KBM-7 (cell line): ENCODE data around the gene BMP8B.
A peak's percentile ranks its signal among the peaks of the same experiment; 100 is the strongest.
"Not testable (repeated sequence)": the region's sequence is repeated elsewhere in the genome, so short reads cannot be mapped to it uniquely, and the experiment has no call there.

Source experiments
- DNase-seq: peaks from one replicate; pipeline ENCODE4 v3.0.0-alpha.2; 2015
- in situ Hi-C: fragments of 300-500 bp; cut with MboI; formaldehyde crosslinking; loops from 2 replicates; pipeline ENCODE4 v1.14.3; 2020; ENCODE audit warnings: low sequenced_read_pairs, low pct_unique_long_range_greater_than_20kb, mixed read lengths

The BMP8B gene

DNA sequence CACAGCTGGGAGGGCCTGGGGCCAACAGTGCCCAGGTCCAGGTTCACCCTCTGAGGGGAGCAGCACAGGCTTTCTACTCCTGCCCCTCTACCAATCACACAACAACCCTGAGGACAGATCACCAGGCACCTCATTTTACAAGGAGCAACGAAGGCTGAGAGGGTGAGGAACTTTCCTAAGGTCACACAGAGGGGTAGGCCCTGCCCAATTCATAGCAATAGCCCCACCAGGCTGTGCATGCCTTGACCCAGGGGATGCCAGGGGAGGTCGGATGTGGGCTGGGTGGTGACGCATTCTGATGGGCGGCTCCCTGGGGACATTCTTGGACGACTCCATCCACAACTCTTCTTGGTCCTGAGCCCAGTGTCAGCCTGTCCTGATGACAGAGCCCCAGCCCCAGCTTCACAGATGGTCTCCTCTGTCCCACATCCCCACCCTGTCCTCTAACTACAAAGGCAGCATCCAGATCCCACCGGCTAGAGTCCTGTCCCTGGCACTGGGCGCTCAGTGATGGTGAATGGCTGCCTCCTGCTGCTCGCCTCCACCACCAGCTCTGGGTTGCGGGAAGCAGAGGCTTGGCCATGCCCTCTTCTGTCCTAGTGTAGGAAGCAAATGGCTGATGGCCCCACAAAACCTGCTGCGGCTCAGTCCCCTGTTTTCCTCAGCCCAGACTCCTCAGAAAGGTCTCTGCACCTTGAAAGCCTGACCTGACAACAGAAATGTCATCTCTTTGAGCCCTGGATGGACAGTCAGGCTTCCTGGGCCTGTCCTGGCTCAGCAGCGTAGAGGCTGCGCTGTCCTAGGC lies 2.2 kb downstream of the BMP8B start:
- DNase-seq, in situ Hi-C loops: not testable (repeated sequence)

DNA sequence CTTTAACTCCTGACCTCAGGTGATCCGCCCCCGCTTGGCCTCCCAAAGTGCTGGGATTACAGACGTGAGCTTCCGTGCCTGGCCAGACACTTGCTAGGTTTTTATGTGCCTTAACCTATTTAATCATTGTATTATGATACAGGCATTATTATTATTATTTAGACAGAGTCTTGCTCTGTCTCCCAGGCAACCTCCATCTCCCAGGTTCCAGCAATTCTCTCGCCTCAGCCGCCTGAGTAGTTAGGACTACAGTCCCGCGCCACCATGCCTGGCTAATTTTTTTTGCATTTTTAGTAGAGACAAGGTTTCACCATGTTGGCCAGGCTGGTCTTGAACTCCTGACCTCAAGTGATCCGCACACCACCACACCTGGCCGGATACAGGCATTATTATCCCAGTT lies 6.0 kb downstream of the BMP8B start:
- DNase-seq, in situ Hi-C loops: not testable (repeated sequence)

DNA sequence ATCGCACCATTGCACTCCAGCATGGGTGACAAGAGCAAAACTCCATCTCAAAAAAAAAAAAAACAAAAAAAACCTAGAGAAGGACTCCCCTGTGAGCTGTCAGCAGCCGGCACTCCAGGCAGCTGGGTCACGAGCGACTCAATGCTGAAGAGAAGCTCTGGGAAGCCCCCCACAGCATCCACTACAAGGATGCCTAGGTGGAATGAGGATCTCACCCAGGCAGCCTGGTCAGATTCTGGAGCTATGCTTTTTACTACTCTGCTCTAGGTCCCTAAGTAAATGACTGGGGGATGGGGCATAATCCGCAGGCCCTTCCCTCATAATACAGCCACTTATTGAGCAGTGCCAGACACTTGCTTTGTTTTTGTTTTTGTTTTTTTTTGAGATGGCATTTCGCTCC lies 6.6 kb downstream of the BMP8B start:
- in situ Hi-C loops = no loop called here
- DNase-seq = no peak

DNA sequence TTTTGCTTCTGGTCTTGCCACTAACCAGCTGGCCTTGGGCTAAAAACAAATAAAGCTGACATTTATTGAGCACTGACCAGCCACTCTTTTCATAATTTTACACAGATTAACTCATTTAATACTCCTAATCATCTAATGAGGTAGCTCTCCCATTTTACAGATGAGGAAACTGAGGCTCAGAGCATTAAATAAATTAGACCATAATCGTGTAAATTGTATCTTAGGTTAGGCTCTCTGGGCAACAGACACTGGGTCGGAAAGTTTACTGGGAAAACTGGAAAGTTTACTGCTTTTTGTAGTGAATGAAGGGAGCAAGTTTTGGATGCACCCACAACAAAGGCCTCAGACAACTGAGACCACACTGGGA lies 7.3 kb downstream of the BMP8B start:
- in situ Hi-C loops = no loop called here
- no peak for DNase-seq

DNA sequence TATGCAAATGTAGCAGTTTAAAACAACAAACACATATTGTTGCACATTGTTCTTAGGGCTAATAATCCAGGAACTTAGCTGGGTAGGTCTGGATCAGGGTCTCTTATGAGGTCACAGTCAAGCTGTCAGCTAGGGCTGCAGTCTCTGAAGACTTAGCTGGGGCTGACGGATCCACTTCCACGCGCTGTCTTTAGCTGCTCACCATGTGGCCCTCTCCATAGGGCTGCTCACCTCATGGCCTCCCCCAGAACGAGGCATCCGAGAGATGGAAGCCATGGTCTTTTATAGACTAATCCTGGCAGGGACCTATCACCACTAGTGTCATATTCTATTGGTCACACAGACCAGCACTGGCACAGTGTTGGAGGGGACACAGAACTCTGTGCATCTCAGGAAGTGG lies 8.8 kb downstream of the BMP8B start:
- in situ Hi-C loops = no loop called here
- DNase-seq = no peak

DNA sequence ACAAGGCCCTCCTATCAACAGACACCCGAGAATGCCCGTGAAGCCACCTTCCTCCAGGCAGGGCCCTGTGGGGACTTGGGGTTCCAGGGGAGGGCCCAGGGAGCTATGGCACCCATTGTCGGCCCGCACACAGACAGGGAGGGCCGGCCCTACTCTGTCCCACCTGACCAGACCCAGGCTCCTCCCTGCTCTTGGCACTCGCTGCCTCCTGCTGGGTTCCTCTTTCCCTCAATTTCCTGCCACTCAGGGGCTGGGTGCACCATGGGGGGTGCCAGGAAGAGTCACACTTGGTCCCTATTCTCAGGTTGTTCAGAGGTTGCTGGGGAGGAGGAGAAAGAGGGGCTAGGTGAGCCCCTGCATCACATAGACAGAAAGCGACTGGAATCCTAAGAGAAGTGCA lies 9.5 kb downstream of the BMP8B start:
- in situ Hi-C loops = no loop called here
- peak; percentile 49 for DNase-seq

DNA sequence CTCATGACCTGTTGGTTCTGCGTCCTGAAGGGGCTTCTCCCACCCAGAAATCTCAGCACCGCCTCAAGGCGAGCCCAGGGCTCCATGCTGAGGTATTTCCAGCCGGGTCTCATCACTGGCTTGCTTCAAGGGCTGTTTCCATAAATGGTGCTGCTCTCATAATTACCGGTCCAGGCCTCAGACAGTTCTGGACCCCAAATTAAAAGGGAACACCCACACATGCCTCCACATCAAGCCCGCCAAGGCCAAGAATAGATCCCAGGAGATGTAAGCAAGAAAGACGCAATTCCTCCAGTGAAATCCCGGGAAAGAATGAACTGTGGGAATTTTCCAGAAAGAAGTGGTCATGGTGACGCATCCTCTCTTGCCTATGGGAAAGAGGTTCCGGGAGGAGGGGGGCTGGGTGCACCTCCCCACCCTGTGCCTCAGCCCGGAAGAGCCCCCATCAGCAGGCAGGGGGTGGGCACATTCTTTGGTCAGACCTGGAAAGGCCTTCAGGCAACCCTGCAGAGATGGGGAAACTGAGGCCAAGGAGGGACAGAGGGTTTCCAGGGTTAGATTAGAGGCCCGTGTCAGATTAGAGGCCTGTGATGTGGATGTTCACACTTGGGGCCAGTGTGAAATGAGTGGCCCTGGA lies 10.1 kb downstream of the BMP8B start:
- DNase-seq, in situ Hi-C loops: not testable (repeated sequence)

DNA sequence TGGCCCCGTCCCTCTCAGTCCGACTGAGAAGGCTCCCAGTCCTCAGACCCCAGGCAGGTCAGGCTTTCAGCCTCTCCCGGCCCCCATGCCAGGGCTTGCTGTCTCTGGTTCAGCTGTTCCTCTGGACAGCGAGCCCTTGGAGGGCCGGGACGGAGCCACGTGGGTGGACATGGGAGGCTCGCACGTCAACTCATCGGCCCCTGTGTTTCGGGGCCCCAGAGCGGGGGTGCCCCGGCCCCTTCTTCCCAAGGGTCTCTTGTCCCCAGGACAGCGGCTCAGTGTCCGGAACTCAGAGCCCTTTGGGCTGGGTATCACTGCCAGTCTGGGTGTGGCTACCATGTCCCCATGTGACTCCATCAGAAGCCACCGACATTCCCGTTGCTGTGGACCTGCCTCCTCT lies 10.8 kb downstream of the BMP8B start:
- DNase-seq, in situ Hi-C loops: not testable (repeated sequence)

DNA sequence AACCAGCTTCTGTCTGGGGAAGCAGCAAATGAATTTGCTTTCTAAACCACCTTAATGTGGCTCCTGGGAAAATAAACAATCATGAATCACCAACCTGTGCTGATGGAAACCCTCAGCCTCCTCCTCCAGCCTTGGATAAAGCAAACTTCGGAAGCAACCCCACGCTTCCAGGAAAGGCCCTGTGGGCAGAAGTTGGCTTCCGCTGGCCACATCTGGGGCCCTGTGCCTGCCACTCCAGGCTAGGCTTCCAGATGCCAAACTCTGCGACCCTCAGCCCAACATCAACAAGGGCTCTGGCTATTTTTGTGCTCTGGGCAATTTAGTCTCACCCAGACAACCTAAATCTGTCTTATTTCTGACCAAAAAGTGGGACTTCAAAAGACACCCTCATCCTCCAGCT lies 11.4 kb downstream of the BMP8B start:
- no peak for DNase-seq
- in situ Hi-C loops = no loop called here

DNA sequence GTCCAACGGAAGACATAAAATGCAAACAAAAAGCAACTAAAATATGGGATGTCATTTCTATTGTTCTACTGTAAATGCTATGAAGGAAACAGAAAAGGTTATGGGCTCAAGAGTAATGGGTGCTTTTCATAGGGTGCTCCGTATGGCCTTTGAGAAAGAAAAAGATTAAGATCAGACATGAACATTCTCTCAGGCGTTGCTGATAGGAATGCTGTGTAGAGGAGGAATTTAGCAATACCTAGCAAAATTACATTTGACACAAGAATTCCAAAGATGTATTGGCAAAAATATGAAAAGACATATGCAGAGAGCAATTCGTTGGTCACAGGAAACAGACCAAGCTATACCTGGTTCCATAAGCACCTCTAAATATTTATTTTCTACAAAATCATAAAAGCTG lies 11.8 kb downstream of the BMP8B start:
- in situ Hi-C loops = no loop called here
- DNase-seq = no peak

DNA sequence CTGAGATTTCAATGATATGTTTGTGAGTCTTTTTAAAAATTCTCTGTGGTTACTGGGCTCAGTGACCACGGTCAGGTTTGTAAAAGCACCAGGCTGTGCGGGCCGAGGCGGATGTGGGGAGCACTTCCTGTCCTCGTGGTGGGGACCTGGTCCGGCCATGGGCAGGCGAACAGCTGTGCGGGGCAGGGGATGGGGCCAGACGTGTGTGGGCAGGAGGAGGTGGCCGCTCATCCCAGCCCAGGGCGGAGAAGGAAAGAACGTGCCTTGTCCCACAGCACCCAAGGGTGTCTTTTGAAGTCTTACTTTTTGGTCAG lies 12.3 kb downstream of the BMP8B start:
- in situ Hi-C loops = no loop called here
- DNase-seq = peak; percentile 46

DNA sequence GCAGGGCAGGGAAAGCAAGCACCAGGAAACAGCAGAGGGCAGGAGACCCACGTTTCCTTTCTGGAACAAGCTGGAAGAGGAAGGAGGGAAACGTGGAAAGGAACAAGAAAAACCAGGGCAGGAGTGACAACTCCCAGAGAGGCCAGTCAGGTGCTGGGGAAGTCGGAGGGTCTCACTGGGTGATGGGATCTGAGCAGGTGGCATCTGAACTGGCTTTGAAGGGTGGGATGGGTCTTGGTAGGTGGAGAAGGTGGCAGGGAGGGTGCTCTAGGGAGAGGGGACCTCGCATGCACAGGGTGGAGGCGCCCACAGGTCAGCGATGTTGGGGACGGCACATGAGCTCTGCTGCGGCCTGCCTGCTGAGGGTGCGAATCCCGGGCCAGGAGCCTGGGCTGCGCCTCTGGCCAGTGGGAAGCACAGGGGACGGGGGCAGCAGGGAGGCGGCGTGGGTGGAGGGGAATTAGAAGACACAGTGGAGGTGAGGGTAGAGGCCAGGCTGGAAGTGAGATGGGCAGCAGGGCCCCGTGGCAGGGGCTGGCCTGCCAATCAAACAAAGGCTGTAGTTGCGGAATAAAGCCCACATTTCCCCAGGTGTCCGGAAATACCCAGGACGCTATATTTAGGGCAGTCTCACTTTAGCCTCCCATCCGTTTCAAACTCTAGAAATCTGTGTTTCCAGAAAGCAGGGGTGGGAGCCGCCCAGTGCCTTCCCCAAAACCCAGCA lies 12.8 kb downstream of the BMP8B start:
- DNase-seq, in situ Hi-C loops: not testable (repeated sequence)

DNA sequence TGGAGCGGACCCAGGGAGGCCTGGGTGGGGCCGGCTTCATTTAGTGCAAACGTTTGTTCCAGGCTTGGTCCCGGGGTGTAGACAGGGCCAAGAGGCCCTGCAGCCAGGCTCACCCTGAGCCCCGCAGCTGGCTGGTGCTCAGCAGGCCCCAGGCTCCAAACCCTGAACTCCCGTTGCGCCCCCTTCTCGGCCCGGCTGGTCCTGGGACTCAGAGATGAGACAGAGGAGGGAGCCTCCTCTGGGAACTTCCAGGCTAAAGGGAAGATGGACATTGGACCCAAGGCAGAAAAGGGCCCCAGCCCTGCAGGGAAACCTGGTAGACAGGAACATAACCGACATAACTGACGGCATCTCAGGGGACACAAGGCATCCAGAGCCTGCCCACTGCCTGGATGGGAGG lies 13.5 kb downstream of the BMP8B start:
- in situ Hi-C loops, DNase-seq: not testable (repeated sequence)

DNA sequence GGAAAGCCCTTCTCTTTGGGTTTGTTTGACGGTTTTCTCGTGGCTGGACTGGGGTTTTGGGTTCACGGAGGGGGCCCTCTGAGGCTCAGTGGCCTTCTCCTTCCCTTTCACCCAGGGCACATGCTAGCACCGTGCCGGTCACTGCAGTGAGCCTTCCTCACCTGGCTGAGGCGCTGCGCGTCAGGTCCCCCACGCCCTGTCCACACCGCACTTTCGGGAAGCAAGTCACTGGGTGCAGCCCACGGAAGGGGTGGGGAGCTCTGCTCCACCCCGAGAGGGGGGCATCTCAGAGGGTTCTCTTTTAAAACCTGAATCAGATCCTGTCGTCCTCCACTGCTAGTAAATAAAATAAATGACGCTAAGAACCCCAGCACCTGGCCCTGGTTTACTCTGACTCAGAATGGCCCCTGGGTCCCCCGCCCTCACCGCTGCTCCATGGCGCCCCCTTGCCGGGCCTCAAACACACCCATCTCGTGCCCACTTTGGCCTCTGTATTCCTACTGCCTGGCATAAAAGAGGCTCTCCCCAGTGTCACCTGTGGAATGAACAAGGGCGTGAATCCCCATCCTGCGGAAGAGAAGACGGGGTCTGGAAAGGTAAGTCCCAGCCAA lies 15.2 kb downstream of the BMP8B start:
- DNase-seq, in situ Hi-C loops: not testable (repeated sequence)

DNA sequence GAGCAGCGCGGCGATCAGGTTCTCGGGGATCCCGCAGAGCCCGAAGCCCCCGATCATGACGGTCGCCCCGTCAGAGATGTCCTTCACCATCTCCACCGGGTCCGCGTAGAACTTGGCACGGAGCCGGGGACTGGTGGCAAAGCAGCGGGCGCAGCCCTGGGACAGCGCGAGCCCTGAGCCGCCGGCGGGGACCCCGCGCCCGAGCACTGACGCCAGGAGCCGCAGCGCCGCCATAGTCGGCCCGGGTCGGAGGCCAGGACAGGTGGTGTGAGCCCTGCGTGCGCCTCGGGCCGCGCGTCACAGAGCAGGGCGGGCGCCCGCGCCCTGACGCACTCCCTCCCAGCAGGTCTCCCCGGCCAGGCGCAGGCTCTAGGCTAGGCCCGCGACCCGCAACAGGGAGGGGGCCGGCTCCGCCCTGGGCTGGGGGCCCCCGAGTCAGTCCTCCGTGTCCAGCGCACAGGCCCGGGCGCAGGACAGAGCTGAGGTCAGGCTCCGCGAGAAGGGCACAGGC lies 17.6 kb downstream of the BMP8B start, which contains the start of gene OXCT2:
OXCT2 (minus strand) TSS at position 327 of the 511 bp plus-strand sequence; CDS start at position 234, 93 bp downstream.
- DNase-seq, in situ Hi-C loops: not testable (repeated sequence)

DNA sequence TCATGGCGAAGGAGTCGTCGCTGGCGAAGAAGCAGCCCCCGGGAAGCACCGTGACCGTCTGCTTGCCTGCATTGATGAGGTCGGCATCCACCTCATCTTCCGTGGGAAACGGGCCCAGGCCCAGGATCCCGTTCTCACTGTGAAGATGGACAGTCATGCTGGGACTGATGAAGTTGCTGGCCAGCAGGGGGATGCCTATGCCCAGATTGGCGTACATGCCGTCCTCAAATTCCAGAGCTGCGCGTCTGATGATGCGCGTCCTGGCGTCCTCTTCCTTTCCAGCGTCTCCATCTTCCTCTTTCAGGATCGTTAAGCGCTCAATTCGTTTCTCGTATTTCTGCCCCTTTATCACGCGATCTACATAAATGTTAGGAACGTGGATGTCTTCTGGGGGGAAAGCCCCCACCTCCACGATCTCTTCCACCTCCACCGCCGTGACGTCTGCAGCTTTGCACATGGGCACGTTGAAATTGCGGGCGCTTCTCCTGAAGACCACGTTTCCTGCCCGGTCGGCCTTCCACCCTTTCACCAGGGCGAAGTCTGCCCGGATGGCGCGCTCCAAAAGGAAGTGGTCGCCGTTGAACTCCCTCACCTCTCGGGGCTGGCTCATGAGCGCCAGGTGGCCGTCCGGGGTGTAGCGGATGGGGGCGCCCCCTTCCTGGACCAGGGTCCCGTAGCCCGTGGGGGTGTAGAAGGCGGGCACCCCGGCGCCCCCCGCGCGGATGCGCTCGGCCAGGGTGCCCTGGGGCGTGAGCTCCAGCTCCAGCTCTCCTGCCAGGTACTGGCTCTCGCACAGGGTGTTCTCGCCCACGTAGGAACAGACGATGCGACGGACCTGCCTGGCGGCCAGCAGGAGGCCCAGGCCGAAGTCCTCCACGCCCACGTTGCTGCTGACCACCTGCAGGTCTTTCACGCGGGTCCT lies 18.3 kb downstream of the BMP8B start:
- in situ Hi-C loops = not testable (repeated sequence)

DNA sequence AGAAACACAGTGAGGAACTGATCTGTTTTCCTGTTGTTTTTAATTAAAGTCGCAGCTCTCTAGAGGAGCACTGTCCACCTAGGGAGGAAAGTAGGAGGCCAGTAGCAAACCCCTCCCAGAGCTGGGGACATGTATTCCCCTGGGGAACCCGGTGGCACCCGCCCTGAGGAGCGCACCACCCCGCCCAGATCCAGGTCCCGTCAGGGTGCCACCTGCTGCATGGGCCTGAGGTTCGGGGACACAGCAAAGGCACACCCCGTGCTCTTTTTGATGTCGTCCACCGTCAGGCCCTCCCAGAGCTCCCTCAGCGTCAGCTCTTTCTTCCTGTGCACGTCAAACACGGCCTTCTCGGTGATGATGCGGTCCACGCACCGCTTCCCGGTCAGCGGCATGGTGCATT lies 19.2 kb downstream of the BMP8B start:
- in situ Hi-C loops, DNase-seq: not testable (repeated sequence)

More for the DNA sequence above, 18.3 kb downstream of the BMP8B start:
- not testable (repeated sequence) for DNase-seq

DNA sequence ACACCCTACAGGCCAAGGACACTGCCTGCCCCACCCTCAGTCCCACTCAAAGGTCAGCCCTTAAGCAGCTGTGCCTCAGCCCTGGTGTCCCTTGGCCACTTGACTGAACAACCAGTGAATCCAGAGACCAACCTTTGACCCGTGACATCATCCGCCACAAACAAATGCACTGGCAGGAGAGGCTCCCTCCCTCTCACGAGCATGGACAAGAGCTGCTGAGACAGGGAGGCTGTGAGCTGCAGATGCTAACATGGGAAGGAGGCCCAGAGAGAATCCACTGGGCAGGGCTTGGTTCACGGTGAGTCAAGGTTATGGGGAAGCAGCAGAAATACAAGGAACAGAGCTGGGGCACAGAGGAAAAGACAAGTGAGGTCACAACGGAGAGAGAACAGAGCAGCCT lies 22.2 kb downstream of the BMP8B start:
- DNase-seq, in situ Hi-C loops: not testable (repeated sequence)
